Measurements from ENCODE around the gene CREB5. TPM values are rescaled to one million over a fixed set of nuclear protein-coding genes. Genes with fewer than 3 reads are reported as not detected.

The CREB5 gene
- total RNA-seq, 1 experiment from 2014 or later = 1.3 TPM

DNA sequence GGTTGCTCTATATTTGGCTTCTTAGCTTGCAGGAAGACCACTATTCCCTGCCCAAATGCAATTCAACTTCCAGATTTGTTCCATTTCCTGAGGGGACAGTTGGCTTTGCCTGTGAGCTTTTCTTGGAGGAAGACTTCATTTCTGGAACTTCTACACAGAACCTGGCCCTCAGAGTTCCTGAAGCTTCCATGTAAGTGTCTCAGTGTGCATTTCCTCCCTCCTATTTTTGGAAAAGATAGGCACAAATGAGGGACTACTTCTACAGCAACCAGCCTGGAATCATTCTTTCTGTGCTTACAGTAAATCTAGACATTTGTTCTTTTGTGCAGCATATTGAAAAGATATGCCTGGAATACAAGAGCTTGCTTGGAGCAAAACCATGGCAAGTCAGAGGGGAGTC is 164.3 kb downstream of the CREB5 start:
- Mint-ChIP-seq H3K4me3 (no peak overlapping the region), H3K9me3 (no peaks in the 10 kb centered on the region), H3K4me1 (peaks cover 32% of the 10 kb centered on the region), H3K27me3 (ENCODE audit: low read depth) (no peaks in the 10 kb centered on the region), H3K27ac (no peak overlapping the region), H3K36me3 (no peaks in the 10 kb centered on the region)
- no peak for DNase-seq (ENCODE audit: low spot score)
- no peak for ATAC-seq
- TF ChIP-seq ATF1 (CRISPR knock-in tag; IDR thresholded peaks at IDR 0.05) (no peak), CREM (CRISPR knock-in tag; IDR thresholded peaks at IDR 0.05) (no peak), EMX1 (CRISPR knock-in tag; IDR thresholded peaks at IDR 0.05) (no peak), SMAD3 (CRISPR knock-in tag; IDR thresholded peaks at IDR 0.05; ENCODE audit: borderline replicate concordance) (no peak)
- TF ChIP-seq, protein P1, sequence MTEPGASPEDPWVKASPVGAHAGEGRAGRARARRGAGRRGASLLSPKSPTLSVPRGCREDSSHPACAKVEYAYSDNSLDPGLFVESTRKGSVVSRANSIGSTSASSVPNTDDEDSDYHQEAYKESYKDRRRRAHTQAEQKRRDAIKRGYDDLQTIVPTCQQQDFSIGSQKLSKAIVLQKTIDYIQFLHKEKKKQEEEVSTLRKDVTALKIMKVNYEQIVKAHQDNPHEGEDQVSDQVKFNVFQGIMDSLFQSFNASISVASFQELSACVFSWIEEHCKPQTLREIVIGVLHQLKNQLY (CRISPR knock-in tag; IDR thresholded peaks at IDR 0.05) = no peak
- TF ChIP-seq, protein P2, sequence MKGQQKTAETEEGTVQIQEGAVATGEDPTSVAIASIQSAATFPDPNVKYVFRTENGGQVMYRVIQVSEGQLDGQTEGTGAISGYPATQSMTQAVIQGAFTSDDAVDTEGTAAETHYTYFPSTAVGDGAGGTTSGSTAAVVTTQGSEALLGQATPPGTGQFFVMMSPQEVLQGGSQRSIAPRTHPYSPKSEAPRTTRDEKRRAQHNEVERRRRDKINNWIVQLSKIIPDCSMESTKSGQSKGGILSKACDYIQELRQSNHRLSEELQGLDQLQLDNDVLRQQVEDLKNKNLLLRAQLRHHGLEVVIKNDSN (CRISPR knock-in tag; IDR thresholded peaks at IDR 0.05) = no peak
- CTCF ChIA-PET = no interaction called here
- POLR2A ChIA-PET = no interaction called here

GRCh38 chr7:28579571-28579970 is 167.3 kb downstream of the CREB5 start:
- ChIA-PET POLR2A (no interaction called here), CTCF (no interaction called here)
- Mint-ChIP-seq H3K4me1 (peaks cover 12% of the 10 kb centered on the region), H3K27me3 (ENCODE audit: low read depth) (no peaks in the 10 kb centered on the region), H3K4me3 (no peak overlapping the region), H3K36me3 (no peaks in the 10 kb centered on the region), H3K9me3 (no peaks in the 10 kb centered on the region), H3K27ac (no peak overlapping the region)
- TF ChIP-seq NFE2L1 (CRISPR knock-in tag; IDR thresholded peaks at IDR 0.05) = no peak
- no peak for TF ChIP-seq ELF4 (CRISPR knock-in tag; IDR thresholded peaks at IDR 0.05; ENCODE audit: low read depth)
- TF ChIP-seq GTF2I (CRISPR knock-in tag; conservative IDR thresholded peaks at IDR 0.05) = no peak
- TF ChIP-seq AFF4 (CRISPR knock-in tag; IDR thresholded peaks at IDR 0.05; ENCODE audit: borderline replicate concordance) = no peak
- DNase-seq (ENCODE audit: low spot score) = no peak
- no peak for ATAC-seq

DNA sequence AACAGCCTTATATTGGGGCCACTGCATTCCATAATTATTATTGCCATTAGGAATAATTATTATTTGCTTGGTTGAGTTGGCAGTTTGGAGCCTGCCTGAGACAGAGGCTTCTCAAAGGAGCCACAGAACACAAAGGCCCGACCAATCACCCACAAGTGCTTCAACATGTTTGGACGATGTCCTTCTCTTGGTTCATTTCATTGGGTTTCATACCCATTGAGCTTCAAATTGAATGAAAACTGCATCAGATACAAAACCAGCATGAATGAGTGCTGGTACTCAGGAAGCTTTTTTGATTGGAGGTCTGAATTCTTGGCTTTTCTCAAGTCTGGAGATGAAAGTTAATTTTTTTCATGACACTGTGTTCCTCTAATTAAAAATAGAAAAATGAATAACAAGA is 168.3 kb downstream of the CREB5 start:
- ChIA-PET CTCF (interaction anchor here (1.0 kb wide), 1 partner anchor 45 kb away, joined by 3 read pairs; no protein-coding TSS in a partner anchor), POLR2A (no interaction called here)
- no peak for ATAC-seq

DNA sequence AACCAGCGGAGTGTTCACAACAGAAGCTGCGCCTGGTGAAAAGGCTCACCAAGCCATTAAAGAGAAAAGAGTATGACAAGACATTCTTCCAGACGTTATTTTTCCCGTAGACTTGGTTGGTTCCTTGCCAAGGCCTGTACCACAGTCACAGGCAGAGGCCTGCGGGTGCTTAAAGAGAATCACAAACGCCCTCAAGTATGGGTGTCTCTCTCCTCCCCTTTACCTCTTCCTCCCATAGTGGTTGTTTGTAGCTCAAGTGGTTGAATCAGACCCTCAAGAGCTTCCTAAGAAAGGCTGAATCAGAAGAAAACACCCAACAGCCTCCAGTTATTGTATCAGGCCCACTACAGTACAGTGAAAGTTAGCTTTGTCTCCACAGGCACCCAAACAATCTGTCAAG is 169.0 kb downstream of the CREB5 start:
- H3K36me3 Mint-ChIP-seq = no peaks in the 10 kb centered on the region
- H3K27ac Mint-ChIP-seq = no peak overlapping the region
- no peak for DNase-seq (ENCODE audit: low spot score)
- ChIA-PET CTCF (interaction anchor here (1.0 kb wide), 1 partner anchor 45 kb away, joined by 3 read pairs; no protein-coding TSS in a partner anchor), POLR2A (no interaction called here)
- ATAC-seq = no peak
- no peaks in the 10 kb centered on the region for H3K27me3 Mint-ChIP-seq (ENCODE audit: low read depth)
- no peaks in the 10 kb centered on the region for H3K9me3 Mint-ChIP-seq
- no peak overlapping the region for H3K4me3 Mint-ChIP-seq
- H3K4me1 Mint-ChIP-seq = no peaks in the 10 kb centered on the region
- TF ChIP-seq PRRX2 (CRISPR knock-in tag; IDR thresholded peaks at IDR 0.05) = no peak
- TF ChIP-seq, protein P3, sequence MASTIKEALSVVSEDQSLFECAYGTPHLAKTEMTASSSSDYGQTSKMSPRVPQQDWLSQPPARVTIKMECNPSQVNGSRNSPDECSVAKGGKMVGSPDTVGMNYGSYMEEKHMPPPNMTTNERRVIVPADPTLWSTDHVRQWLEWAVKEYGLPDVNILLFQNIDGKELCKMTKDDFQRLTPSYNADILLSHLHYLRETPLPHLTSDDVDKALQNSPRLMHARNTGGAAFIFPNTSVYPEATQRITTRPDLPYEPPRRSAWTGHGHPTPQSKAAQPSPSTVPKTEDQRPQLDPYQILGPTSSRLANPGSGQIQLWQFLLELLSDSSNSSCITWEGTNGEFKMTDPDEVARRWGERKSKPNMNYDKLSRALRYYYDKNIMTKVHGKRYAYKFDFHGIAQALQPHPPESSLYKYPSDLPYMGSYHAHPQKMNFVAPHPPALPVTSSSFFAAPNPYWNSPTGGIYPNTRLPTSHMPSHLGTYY (CRISPR knock-in tag; IDR thresholded peaks at IDR 0.05) = no peak
- no peak for TF ChIP-seq NR3C1 (CRISPR knock-in tag; conservative IDR thresholded peaks at IDR 0.05; ENCODE audit: low read depth)
- TF ChIP-seq, protein P4, sequence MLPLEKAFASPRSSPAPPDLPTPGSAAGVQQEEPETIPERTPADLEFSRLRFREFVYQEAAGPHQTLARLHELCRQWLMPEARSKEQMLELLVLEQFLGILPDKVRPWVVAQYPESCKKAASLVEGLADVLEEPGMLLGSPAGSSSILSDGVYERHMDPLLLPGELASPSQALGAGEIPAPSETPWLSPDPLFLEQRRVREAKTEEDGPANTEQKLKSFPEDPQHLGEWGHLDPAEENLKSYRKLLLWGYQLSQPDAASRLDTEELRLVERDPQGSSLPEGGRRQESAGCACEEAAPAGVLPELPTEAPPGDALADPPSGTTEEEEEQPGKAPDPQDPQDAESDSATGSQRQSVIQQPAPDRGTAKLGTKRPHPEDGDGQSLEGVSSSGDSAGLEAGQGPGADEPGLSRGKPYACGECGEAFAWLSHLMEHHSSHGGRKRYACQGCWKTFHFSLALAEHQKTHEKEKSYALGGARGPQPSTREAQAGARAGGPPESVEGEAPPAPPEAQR (CRISPR knock-in tag; IDR thresholded peaks at IDR 0.05) = no peak
- TF ChIP-seq NFE2L1 (CRISPR knock-in tag; IDR thresholded peaks at IDR 0.05) = no peak
- no peak for TF ChIP-seq FOXJ3 (CRISPR knock-in tag; IDR thresholded peaks at IDR 0.05; ENCODE audit: borderline replicate concordance)
- TF ChIP-seq ZNF671 (CRISPR knock-in tag; IDR thresholded peaks at IDR 0.05) = no peak
- TF ChIP-seq ZNF512 (CRISPR knock-in tag; IDR thresholded peaks at IDR 0.05; ENCODE audit: borderline replicate concordance) = no peak
- TF ChIP-seq, protein P5, sequence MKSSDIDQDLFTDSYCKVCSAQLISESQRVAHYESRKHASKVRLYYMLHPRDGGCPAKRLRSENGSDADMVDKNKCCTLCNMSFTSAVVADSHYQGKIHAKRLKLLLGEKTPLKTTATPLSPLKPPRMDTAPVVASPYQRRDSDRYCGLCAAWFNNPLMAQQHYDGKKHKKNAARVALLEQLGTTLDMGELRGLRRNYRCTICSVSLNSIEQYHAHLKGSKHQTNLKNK (CRISPR knock-in tag; IDR thresholded peaks at IDR 0.05) = no peak
- no peak for TF ChIP-seq FOXK1 (CRISPR knock-in tag; IDR thresholded peaks at IDR 0.05)
- no peak for TF ChIP-seq JAZF1 (CRISPR knock-in tag; IDR thresholded peaks at IDR 0.05)

More for the DNA sequence above, 168.3 kb downstream of the CREB5 start:
- no peak for DNase-seq (ENCODE audit: low spot score)
- Mint-ChIP-seq H3K27me3 (ENCODE audit: low read depth) (no peaks in the 10 kb centered on the region), H3K9me3 (no peaks in the 10 kb centered on the region), H3K36me3 (no peaks in the 10 kb centered on the region), H3K4me3 (no peak overlapping the region), H3K27ac (no peak overlapping the region), H3K4me1 (peaks cover 4% of the 10 kb centered on the region; the same call in 1 of the 2 replicates)
- TF ChIP-seq ZNF416 (CRISPR knock-in tag; IDR thresholded peaks at IDR 0.05) = no peak
